Measurements from ENCODE around the gene CFAP57.

The CFAP57 gene

DNA sequence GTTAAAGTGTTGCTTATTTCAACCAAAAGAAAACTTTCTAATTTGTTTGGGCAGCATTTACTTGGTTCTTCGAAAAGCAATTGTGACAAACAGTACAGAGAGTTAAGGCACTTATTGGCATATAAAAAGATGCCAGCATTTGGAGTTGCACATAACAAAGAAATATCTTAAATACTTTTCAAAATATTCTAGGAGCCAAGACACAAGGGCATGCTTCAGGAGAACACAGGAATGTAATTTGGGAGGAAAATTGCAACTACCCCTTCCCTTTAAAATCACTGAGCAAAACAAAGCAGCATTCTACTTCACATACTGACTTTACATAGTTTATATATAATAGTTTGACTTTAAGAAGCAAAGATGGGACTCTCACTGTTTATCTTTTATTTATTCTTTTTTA is 124.1 kb downstream of the CFAP57 start:
- no peak for TF ChIP-seq PAX5 (IDR thresholded peaks at IDR 0.05; ENCODE audit: insufficient read depth, low read length, severe bottlenecking)
- TF ChIP-seq POU2F2 (IDR thresholded peaks at IDR 0.05; ENCODE audit: low read depth, low read length), result no peak
- TF ChIP-seq TAF1 (IDR thresholded peaks at IDR 0.05; ENCODE audit: low read depth, low read length), result no peak
- TF ChIP-seq POLR2AphosphoS5 (IDR thresholded peaks at IDR 0.05; ENCODE audit: low read depth, low read length), result no peak
- no peak for TF ChIP-seq POLR2A (IDR thresholded peaks at IDR 0.05; ENCODE audit: low read depth, low read length)
- TF ChIP-seq SPI1 (IDR thresholded peaks at IDR 0.05; ENCODE audit: low read depth, low read length), result no peak
- FAIRE-seq, result no peak

DNA sequence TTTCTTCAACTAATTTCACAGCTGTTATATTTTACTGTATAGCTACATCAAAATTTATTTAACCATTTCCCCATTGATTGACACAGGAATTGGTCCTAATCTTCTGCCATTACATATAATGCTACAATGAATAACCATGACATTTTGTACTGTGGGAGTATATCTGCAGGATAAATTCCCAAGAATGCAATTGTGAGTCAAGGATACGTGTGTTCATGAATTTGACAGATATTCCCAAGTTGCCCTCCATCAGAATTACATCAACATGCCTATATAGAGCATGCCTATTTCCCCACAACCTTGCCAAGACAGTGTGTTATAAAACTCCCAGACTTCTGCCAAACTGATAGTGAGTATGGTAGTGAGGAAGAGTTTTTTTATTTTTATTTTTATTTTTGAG is 125.9 kb downstream of the CFAP57 start:
- no peak for DNase-seq (ENCODE audit: insufficient read length, low spot score)
- no peak for TF ChIP-seq POU2F2 (IDR thresholded peaks at IDR 0.05; ENCODE audit: low read depth, low read length)
- no peak for TF ChIP-seq SPI1 (IDR thresholded peaks at IDR 0.05; ENCODE audit: low read depth, low read length)
- TF ChIP-seq PAX5 (IDR thresholded peaks at IDR 0.05; ENCODE audit: insufficient read depth, low read length, severe bottlenecking), result no peak
- no peak for TF ChIP-seq POLR2AphosphoS5 (IDR thresholded peaks at IDR 0.05; ENCODE audit: low read depth, low read length)
- no peak for TF ChIP-seq TAF1 (IDR thresholded peaks at IDR 0.05; ENCODE audit: low read depth, low read length)
- TF ChIP-seq POLR2A (IDR thresholded peaks at IDR 0.05; ENCODE audit: low read depth, low read length), result no peak
- FAIRE-seq, result no peak

More for the DNA sequence above, 124.1 kb downstream of the CFAP57 start:
- no peak for DNase-seq (ENCODE audit: insufficient read length, low spot score)

DNA sequence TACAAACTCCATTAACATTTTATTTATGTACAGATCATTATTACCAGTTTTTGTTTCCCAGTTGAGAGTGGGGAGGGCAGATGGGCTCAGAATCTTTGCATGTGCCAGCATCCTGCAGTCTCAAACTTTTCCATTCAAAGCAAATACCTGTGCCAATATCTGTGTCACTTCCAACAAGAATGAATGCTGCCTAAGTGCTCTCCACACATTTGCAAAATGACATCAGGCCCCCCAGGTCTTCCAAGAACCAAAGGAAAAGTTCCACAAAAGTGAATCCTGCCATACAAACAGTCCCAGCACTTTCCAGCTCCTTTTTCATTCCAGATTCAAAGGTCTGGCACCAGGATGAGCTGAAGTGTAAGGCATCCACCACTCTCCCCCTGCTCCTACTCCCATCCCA is 127.0 kb downstream of the CFAP57 start:
- FAIRE-seq (no peak), DNase-seq (ENCODE audit: insufficient read length, low spot score) (no peak)
- TF ChIP-seq POU2F2 (IDR thresholded peaks at IDR 0.05; ENCODE audit: low read depth, low read length) (no peak), PAX5 (IDR thresholded peaks at IDR 0.05; ENCODE audit: insufficient read depth, low read length, severe bottlenecking) (no peak), POLR2AphosphoS5 (IDR thresholded peaks at IDR 0.05; ENCODE audit: low read depth, low read length) (no peak), POLR2A (IDR thresholded peaks at IDR 0.05; ENCODE audit: low read depth, low read length) (no peak), SPI1 (IDR thresholded peaks at IDR 0.05; ENCODE audit: low read depth, low read length) (no peak), TAF1 (IDR thresholded peaks at IDR 0.05; ENCODE audit: low read depth, low read length) (no peak)

DNA sequence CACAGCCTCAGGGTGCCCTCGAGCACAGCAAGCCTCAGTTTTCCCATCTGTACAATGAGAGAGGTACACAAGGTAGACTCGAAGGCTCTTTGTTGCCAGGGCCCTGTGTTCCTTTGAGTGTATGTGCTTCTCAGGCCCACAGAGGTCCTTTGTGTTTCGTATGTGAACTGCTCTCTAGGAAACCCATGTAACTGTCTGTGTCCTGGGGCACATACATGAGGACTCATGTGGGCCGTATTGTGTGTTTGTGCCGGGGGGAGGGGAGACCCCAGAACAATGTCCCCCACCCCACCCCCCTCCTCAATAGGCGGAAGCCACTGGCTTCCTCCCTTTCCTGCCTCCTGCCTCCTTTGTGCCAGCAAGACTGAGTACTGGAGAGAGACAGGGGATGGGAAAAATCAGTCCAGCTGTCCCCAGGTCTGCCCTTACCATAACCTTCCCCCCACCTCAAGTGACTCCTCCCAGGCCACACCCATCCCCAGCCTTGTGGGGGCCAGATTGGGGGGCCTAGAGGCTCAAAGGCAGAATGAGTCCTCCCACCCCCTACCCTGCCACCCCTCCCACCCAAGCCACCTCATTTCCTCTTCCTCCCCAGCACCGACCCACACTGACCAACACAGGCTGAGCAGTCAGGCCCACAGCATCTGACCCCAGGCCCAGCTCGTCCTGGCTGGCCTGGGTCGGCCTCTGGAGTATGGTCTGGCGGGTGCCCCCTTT is 128.4 kb downstream of the CFAP57 start, which contains the start of gene TIE1:
TIE1 (plus strand) TSS at position 605 of the 717 bp plus-strand sequence; CDS start at position 695, 90 bp downstream.
- no peak for FAIRE-seq
- no peak for TF ChIP-seq POLR2A (IDR thresholded peaks at IDR 0.05; ENCODE audit: low read depth, low read length)
- no peak for TF ChIP-seq TAF1 (IDR thresholded peaks at IDR 0.05; ENCODE audit: low read depth, low read length)
- no peak for TF ChIP-seq SPI1 (IDR thresholded peaks at IDR 0.05; ENCODE audit: low read depth, low read length)
- TF ChIP-seq POU2F2 (IDR thresholded peaks at IDR 0.05; ENCODE audit: low read depth, low read length), result no peak
- no peak for TF ChIP-seq PAX5 (IDR thresholded peaks at IDR 0.05; ENCODE audit: insufficient read depth, low read length, severe bottlenecking)
- no peak for TF ChIP-seq POLR2AphosphoS5 (IDR thresholded peaks at IDR 0.05; ENCODE audit: low read depth, low read length)
- DNase-seq (ENCODE audit: insufficient read length, low spot score), result no peak

DNA sequence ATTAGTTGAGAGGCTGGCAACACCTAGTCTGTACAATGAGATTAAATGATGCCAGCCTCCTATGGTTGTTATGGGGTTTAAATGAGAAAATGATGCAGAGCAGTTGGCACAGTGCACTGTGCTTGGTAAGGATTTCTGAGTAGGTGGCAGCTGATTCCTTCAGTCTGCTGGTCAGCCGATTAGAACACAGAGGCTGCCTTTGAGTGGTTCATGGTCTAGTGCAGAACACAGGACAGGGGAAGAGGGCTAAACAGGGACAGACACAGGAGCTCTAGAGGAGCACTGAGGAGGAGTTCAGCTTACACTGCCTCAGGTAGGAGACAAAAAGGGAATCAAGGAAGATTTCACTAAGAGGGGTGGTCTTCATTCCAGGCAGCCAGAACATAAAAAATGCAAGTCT is 130.1 kb downstream of the CFAP57 start:
- no peak for TF ChIP-seq POU2F2 (IDR thresholded peaks at IDR 0.05; ENCODE audit: low read depth, low read length)
- no peak for TF ChIP-seq TAF1 (IDR thresholded peaks at IDR 0.05; ENCODE audit: low read depth, low read length)
- no peak for TF ChIP-seq POLR2AphosphoS5 (IDR thresholded peaks at IDR 0.05; ENCODE audit: low read depth, low read length)
- TF ChIP-seq POLR2A (IDR thresholded peaks at IDR 0.05; ENCODE audit: low read depth, low read length), result no peak
- TF ChIP-seq SPI1 (IDR thresholded peaks at IDR 0.05; ENCODE audit: low read depth, low read length), result no peak
- no peak for TF ChIP-seq PAX5 (IDR thresholded peaks at IDR 0.05; ENCODE audit: insufficient read depth, low read length, severe bottlenecking)
- no peak for FAIRE-seq
- DNase-seq (ENCODE audit: insufficient read length, low spot score), result no peak

DNA sequence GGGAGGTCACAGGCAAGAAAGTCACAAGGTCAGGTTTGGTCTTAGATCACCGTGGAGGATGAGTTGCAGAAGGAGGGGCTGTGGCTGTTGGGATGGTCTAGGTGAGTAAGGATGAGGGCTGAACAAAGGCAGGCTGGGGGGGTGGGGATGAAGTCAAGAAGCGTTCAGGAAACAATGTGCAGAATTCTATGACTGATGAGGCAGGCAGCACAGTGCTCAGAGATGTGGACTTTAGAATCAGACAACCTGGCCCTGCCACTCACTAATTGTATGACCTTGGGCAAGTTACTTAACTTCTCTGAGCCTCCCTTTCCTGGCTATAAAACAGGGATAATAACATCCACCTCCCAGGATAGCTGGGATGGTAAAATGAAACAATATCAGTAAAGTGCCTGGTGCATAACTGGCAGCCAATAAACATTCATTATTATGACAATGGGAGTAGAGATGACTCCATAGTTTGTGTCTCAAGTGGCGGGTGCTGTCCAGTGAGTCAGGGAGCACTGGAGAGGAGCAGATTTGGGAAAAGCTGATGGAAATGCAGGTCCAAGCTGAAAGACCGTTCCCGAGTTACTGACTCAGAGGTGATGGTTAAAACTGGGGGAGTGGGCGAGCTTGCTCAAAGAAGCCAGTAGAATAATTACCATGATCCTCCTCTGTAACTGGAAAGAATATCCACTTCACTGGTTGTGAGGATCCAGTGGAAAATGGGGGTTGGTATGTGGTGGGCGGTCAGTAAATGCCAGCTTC is 130.8 kb downstream of the CFAP57 start:
- TF ChIP-seq TAF1 (IDR thresholded peaks at IDR 0.05; ENCODE audit: low read depth, low read length) (no peak), POLR2A (IDR thresholded peaks at IDR 0.05; ENCODE audit: low read depth, low read length) (no peak), SPI1 (IDR thresholded peaks at IDR 0.05; ENCODE audit: low read depth, low read length) (no peak), PAX5 (IDR thresholded peaks at IDR 0.05; ENCODE audit: insufficient read depth, low read length, severe bottlenecking) (no peak), POLR2AphosphoS5 (IDR thresholded peaks at IDR 0.05; ENCODE audit: low read depth, low read length) (no peak), POU2F2 (IDR thresholded peaks at IDR 0.05; ENCODE audit: low read depth, low read length) (no peak)
- DNase-seq (ENCODE audit: insufficient read length, low spot score) (no peak), FAIRE-seq (no peak)

DNA sequence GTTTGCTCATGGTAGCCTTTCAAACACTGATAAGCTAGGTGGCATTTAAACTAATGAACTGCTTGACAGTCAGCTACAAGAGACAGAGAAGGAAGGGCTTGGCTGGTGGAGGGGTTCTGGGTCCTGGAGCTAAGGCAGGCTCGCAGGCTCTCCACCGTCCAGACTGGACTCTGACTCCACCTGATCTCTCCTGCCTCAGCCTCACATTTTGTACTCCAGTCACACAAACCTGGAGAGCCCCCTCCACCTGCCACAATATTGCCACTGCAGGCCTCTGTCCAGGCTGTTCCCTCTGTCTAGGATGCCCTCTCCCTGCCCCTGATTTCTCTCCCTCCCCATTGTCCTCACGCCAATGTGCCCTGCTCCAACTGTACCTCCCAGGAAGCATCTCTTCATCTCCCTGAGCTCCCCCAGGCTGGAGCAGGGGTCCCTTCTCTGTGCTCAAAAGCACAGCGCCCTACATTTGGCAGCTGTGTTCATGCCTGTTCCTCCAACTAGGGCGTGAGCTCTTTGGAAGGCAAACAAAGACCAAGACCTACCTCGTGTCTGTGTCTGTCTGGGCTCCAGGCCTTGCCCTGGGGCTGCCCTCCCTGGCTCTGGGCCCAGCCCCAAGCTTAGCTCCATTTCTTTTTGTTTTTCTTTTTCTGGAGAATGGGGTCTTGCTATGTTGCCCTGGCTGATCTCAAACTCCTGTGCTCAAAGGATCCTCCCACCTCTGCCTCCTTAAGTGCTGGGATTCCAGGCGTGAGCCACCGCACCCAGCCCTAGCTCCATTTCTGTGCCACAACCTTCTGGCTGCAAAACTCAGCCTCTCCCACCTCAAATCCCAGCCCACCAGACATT is 131.6 kb downstream of the CFAP57 start:
- TF ChIP-seq POLR2A (IDR thresholded peaks at IDR 0.05; ENCODE audit: low read depth, low read length) (no peak), TAF1 (IDR thresholded peaks at IDR 0.05; ENCODE audit: low read depth, low read length) (no peak), POU2F2 (IDR thresholded peaks at IDR 0.05; ENCODE audit: low read depth, low read length) (no peak), POLR2AphosphoS5 (IDR thresholded peaks at IDR 0.05; ENCODE audit: low read depth, low read length) (no peak), SPI1 (IDR thresholded peaks at IDR 0.05; ENCODE audit: low read depth, low read length) (no peak), PAX5 (IDR thresholded peaks at IDR 0.05; ENCODE audit: insufficient read depth, low read length, severe bottlenecking) (no peak)

More for the DNA sequence above, 131.6 kb downstream of the CFAP57 start:
- no peak for FAIRE-seq
- no peak for DNase-seq (ENCODE audit: insufficient read length, low spot score)

All from GM12891 (cell line).